M059J (cell line): ENCODE measurements around the gene TACC2. TPM values are rescaled to one million over a fixed set of nuclear protein-coding genes. Genes with fewer than 3 reads are reported as not detected.

Source experiments
- DNase-seq: peaks from one replicate; pipeline ENCODE4 v3.0.0-alpha.2; 2012; ENCODE audit warnings: low read depth
- total RNA-seq: library from RNA; depleted of rRNA; stranded (reverse); fragments of >200 nt; shearing (Covaris generic); gene quantifications from 2 replicates; pipeline ENCODE4 v1.2.3, GENCODE V29; 2014

The TACC2 gene
- total RNA-seq, 1 experiment from 2014 or later = 7.8 TPM

DNA sequence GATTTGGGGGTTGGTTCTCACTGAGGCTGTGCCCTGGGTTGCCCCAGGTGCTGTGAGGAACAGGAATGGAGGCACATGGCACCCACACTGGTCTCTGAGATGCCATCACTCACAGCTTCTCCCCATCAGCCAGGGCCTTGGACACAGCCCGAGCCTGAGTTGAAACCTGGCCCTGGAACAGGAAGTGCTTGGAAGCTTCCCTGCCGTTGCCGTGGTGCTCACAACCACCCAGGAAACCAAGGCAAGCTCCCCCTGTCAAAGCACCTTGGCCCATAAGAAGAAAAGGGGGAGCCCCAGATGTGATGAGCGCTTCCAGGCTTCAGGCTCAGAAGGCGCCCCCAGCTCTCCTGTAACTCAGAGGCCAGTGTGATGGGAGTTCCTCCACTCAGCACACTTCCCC, 282.1 kb downstream of the TACC2 start, which contains the start of gene BTBD16:
BTBD16 (plus strand) TSS at position 221 of the 400 bp plus-strand sequence. CDS start 3,786 bp downstream, outside the sequence.
- DNase-seq = no peak

DNA sequence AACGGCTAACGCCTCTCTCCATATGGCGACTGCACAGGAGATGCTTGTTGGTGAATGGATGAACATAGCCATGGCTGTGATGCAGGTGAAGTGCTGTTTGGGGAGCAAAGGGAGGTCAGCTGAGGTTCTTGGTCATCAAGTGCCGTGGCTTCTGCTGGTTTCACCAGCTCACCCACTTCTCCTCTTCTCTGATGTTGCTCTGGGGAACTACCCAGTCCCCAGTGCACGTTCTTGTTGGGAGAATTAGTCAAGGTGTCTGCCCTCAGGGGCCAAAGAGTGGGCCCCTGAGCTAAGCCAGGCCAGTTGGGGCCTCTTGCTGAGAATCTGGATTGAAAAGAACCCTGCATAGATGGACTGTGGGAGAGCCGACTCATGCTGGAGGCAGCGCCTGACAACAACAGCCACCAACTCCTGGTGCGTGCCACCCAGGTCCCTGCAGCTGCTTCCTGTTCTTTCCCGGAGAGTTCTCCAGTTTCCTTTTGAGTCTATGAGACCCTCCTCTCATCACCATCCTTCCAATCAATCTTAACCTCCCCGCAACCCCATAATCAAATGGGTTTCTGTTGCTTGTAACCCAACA, 285.1 kb downstream of the TACC2 start:
- DNase-seq = no peak

DNA sequence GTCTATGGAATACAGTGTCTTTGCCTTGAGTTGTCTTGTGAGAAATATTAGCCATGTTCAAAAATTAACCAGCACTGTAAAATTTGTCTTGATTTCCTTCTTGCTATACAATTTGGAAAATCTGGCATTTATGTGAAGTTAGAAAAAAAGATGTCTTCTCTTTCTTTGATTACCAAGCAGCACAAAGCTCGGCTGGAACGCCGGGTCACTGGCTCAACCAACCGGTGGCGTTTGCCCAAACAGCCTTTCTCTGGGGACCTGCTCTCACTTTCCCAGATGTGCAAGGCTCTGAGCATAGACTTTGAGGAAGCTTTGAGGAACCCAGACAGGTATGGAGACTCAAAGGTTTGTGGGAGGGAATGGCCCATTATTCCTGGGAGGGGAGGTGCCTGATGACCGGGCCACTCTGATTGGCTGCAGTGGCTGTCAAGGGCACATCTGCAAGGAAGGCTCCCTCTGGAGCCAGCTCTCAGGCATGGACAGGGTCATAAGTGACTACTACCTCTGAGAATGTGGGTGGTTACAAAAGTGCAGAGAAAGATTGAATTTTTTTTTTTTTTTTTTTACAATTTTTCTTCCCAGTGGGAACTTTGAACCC, 287.7 kb downstream of the TACC2 start:
- DNase-seq = no peak

DNA sequence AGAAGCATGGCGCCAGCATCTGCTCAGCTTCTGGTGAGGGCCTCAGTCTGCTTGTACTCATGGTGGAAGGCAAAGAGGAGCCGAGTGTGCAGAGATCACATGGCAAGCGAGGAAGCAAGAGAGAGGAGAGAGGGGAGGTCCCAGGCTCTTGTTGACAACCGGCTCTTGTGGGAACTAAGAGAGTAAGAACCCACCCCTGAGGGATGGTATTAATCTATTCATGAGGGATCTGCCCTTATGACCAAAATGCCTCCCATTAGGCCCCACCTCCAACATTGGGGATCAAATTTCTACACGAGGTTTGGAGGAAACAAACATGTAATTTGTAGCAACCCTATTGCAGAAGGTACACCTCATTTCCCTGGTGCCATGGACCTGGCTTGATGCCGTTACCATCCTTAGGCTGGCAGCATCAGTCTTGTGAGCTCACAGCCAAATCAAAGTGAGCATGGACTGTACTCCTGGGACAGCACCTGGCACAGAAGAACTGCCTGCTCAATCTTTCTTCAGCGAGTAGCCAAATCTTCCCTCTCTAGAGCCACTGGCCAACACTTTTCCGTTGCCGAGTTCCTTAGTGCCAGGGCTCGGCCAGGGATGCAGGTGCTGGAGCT, 288.7 kb downstream of the TACC2 start:
- no peak for DNase-seq

DNA sequence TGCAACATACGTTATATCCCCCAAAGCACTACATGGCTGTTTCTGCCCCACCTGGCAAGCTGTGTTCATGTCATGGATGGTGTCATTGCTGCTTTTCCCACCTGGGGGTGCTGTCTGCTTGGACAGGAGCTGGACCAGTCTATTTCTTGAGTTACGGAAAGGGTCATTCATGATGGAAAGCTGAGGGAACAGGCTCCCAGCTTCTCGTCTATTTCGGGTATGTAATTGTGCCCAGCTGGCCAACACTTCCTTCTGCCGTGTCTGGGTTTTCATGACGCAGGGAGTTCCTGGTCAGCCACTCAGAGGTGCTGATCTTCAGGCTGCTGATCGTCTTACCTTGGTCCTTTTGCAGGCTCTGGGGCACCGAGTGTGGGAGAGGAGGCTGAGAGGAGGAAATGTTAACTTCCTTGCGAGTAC, 290.8 kb downstream of the TACC2 start:
- DNase-seq = peak; percentile 45

DNA sequence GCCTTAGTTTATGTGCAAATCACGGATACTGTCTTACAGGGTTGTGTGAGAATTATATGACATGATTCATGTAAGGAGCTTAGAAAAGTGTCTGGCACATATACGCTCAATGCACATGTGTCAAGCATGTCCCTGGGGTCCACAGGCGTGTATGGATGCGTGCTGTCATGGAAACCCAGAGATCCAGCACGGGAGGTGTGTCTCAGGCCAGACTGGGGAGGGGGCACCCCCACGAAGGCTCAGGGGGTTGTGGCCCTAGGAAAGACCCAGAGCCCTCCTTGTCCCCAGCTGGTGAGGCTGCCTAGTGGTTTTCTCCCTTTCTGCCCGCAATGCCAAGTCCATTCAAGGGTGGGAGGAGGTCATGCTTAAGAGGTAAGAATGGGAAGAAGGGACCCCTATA, 291.2 kb downstream of the TACC2 start:
- DNase-seq = no peak

DNA sequence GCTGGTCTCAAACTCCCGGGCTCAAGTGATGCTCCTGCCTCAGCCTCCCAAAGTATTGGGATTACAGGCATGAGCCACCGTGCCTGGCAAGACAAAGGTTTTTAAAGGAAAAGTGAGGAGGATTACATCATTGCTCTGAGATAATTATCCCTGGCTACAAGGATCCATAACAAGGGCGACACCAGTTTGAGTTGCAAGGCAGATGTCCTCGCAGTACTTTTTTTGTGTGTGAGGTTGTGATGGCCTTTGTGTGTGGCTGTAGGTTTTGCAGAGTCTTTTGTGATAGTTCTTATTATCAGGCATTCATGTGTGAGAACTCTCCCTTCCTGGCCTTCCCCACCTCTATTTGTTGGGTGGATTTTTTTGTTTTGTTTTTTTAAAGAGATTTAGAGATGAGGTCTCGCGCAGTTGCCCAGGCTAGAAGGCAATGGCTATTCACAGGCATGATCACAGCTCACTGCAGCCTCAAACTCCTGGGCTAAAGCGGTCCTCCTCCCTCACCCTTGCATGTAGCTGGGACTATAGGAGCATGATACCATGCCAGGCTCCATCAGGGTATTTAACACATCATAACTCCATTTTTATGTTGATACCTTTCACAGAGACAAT, 292.2 kb downstream of the TACC2 start:
- DNase-seq = no peak

DNA sequence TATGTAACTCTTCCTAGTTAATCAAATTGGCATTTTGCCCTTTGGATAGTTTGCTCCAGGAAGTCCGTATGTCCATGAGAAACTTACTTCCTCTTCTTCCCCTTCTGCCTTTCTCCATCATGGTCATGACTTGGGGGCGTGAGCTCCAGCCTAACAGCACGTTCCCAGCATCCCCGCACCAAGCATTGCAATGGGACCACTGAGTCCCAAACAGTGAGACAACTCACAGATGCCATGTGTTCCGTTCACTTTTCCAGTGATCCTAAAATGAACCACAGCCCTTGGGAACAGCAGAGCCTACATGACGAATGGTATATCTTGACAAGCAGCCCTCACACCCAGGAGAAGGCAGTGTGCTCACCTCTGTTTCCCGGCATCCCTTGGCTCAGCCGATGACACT, 292.8 kb downstream of the TACC2 start:
- no peak for DNase-seq

DNA sequence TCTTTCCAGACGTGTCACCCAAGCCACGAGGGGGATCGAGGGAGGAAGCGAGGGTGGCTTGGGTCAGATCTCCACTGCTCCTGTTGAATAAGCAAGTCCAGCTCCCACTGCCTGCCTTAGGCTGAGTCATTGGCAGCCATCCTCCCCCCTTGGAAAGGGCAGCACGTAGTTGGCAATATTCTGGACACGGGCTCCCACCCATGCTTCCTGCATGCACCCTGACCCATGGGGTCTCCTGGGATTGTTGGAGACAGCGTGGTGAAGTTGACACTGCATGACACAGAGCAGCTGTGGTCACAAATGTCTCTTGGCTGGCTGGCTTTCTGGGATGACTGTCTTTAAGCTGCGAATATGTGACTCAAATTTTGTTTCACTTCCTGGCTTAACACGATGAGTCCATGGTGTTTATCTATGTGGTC, 293.3 kb downstream of the TACC2 start:
- peak; percentile 74 for DNase-seq

DNA sequence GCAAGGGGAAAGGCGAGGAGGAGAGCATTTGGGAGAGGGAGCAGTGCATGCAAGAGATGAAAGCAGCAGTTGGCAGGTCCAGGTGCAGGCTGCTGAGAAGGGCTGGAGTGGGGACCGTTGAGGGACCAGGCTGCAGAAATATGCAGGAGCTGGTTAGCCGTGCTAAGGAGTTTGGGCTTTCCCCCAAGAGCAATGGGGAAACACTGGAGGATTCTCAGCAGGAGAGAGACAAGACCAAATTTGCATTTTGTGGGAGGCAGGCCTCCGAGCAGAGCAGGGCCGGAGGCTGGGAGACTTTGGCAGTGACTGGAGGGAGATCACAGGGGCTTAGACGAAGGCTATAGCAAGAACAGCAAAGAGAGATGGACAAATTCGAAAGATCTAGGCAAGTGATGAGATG, 293.9 kb downstream of the TACC2 start:
- DNase-seq = no peak

DNA sequence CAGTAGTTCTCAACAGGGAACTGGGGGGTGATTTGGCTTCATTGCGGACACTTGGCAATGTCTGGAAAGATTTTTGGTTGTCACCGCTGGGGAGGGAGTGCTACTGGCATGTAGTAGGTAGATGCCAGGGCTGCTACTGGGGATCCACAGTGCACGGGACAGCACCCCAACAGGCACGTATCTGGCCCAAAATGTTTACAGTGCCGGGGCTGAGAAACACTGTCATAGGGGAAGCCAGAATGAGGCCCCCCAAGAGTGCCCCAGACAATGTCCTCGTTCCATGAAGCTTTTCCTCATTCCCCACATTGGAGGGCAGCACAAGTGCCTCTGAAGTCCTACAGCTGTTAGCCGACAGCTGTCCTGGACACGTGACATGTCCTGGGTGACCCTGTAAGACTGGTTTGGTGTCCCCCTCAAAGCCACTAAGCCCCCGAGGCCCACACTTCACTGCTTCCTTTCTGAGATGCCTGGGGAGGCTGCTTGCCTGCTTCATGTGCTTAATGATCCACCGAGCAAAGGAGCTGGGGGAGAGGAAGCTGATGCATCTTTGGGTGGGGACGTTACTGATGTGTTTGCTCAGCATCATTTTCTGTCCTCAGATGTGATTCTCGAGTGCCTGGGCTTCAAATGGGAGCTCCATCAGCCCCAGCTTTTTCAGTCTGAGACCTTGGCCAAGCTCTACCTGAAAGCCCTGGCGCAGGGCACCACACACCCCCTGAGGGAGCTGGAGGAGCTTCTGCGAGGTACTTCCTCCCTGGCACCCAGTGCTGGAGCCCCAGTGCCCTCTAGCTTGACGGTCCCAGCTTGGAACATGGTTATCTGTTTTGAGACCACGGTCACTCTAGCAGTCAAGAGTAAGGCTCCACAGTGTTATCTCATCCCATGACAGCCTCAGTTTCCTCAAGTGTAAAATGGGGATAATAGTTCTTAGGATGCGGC, 296.8 kb downstream of the TACC2 start:
- DNase-seq = no peak

DNA sequence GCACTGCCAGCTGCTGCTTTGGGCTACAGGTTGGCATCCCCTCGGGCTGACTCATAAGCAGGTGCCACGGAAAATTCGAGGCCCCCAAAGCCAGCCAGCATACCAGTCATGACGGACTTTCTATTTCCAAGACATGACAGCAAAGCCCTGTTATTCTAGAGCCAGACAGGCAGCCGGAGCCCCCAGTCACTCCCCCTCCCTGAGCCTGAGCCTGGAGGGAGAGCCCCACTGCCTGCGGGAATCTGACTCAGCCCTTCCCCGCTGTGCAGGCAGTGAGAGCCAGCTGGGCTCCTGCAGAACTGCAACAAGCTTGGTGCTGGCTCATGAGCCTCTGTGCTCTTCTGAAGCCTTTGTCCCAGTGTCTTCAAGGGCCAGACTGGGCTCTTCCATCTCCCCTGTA, 297.9 kb downstream of the TACC2 start:
- DNase-seq = peak; percentile 83

DNA sequence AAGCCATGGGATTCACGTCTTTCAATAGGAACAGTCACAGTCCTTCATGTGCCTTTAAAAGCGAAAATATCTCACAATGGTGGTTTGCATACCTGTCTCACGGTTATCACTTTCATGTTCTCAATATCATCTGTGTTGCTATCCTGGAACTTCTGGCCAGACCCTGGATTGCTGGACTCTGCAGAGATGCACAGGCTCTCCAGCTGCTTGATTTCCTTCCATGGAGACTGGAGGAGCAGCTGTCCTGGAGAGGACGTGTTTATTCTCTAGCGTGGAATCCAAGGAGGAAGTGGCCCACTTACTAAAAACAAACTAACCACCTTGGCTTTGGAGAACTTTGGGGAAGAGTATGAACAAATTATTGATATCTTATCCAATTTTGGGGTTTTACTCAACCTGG, 298.6 kb downstream of the TACC2 start:
- DNase-seq = no peak

DNA sequence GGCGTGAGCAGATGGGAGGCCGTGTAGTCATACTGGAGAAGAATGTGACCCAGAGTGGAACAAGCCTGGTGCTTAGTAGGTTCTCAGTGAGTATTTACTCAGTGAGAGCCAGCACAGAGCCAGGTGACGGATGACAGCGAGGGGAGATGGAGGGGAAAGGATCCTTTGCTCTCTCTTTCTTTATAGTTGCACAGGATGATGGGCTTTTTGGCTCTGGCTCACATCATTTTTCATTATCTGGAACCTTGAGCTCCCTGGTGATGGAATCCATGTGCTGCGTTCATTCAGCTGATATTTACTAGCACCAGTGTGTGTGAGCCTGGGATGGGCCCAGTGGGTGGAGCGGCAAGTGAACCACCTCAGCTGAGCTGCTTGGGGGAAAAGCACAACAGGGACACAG, 299.3 kb downstream of the TACC2 start:
- no peak for DNase-seq

DNA sequence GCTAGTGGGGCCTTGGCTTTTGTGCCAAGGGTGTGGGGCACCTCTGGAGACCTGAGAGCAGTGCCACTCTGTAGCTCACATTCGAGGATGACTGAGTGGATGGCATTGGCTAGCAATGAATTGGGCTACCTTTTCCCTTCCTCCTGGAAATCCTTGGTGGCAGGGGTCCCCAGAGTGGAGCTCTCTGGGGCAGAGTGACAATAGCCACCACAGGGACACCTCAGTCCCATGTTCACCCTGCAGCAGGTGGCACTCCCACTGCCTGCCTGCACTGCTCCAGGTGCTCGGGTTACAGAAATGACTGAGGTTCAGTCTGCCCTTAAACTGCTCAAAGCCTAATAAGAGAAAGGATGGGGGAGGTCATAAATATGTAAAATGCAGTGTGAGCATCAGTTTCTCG, 300.0 kb downstream of the TACC2 start:
- DNase-seq = no peak

DNA sequence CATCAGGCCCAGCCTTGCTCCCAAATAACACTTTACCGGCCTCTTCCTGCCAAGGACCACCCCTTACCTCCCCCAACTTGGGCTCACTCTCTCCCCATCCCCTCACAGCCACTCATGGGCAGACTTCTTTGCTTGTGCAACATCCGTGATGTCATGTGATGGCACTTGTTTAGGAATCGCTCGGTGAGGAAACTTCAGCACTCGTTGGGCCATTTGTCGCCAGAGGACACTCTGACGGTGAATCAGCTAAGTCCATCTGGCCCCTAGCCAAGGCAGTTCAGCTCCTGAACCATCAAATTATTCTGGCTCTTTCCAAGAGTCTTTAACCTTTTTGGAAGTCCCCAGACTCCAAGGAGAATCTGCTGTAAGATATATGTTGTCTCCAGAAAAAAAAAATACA, 301.4 kb downstream of the TACC2 start:
- DNase-seq = no peak

DNA sequence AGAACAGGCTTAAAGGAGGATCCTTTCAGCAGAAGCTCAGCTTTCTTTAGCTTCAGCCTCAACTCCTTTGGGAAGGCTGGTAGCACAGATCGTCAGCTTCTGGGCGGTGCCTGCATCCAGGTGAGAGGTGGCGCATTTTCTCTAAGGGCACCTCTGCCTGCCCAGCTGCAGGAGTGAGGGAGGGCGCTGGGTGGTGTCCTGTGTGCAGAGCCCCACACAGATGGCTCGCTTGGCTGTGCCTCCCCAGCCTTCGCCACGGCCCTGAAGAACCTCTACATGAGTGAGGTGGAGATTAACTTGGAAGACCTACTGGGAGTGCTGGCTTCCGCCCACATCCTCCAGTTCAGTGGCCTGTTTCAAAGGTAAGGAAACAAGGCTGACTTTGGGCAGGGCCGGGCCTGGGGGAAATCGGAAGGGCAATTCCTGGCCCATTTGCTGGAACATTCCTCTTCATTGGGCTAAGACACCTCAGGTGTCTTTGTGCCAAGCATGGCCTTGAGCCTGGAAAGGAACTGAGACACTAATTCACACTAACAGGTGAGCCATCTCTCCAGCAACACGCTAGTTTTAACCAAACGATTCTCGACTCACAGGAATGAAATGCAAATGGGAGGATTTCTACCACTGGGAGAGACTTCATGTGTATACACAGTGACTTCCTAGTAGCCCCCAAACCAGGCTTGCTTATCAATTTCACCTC, 302.0 kb downstream of the TACC2 start:
- no peak for DNase-seq

DNA sequence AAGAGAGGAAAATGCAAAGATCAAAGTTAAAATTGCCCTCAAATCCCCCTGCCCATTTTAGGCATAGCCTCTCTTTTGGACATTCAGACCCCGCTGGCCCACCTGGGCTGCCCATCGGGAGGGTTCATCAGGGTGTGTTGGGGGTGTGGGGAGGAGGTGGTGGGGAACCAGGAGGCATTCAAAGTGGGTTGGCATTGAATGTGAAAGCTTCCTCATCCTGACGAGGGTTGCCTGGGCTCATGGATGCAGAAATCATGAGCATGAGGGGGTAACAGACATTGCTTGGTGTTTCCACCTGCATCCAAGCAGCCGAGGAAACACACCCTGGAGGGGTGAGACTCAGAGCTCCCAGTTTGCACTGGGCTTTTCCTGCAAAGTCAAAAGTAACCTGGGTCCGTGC, 302.8 kb downstream of the TACC2 start:
- DNase-seq = no peak

DNA sequence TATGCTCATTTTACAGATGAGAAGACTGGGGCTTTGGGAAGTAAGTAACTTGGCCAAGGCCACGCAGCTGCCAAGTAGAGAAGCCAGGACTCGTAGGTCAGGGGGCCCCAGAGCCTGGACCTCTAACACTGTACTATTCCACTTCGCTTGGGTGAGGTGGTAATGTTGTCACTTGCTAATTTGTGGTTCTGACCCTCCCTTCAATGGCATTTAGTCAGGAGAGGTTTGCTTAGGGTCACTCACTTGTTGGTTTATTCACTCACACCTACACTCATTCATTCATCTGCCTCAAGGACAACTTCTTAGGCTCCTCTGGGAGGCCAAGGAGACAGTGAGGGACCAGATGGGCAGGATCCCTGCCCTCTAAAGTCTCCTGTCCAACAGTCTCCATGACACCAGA, 303.4 kb downstream of the TACC2 start:
- no peak for DNase-seq

DNA sequence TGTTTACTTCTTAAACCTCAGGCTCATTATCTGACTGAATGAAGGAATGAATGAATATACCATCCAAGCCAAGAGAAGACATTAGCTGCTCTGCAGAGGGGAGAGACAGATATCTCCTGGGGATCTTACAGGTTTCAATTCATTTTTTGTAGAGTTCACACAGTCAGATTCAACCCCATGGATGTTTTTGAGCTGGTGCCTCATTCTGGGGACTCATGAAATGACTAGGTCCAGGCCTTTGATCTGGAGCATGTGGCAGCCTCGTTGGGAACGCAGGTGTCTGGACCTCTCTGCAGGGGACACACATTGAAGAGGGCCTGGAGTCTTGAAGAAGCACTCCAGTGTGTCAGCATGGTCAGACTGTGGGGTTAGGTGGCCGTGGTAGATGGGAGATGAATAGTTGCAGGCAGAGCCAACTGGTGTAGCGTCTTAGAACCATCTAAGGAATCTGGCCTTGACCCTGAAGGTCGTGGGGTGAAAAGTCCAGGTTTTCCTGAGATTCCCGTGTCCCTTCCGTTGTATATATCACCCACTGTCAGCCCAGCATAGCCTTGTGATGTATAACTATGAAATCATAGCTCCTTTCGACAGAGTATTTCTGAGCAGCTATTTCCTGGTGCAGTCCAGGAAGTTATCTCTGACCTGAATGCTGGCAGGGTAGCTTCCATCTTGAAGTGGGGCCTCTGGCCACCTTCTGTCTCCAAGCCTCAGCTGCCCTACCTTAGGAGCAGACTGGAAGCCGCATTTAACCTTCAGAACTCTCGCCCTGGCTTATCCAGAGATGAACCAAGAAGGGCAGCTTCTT, 304.4 kb downstream of the TACC2 start:
- no peak for DNase-seq
